HEK293 (cell line): Measurements from ENCODE around the gene RETREG3.

Source experiments
- PATZ1 ChIP-seq: fragments of 450-650 bp; formaldehyde crosslinking; IDR thresholded peaks from 2 replicates; pipeline ENCODE4 v1.5.1; 2016; ENCODE audit warnings: missing biosample characterization, missing genetic modification characterization
- PRDM10 ChIP-seq: fragments of 450-650 bp; formaldehyde crosslinking; IDR thresholded peaks from 2 replicates; pipeline ENCODE4 v1.5.1; 2016; ENCODE audit warnings: missing biosample characterization, missing genetic modification characterization
- SP2 ChIP-seq: fragments of 450-650 bp; formaldehyde crosslinking; IDR thresholded peaks from 2 replicates; pipeline ENCODE4 v1.5.1; 2016; ENCODE audit warnings: missing biosample characterization, missing genetic modification characterization
- SP3 ChIP-seq: fragments of 450-650 bp; formaldehyde crosslinking; IDR thresholded peaks from 2 replicates; pipeline ENCODE4 v1.5.1; 2016; ENCODE audit warnings: missing biosample characterization, missing genetic modification characterization
- TRIM28 ChIP-seq: IDR thresholded peaks from 2 replicates; pipeline ENCODE4 v1.6.1; 2011; ENCODE audit warnings: low read length, control low read depth, borderline replicate concordance
- WT1 ChIP-seq: fragments of 450-650 bp; formaldehyde crosslinking; IDR thresholded peaks from 2 replicates; pipeline ENCODE4 v1.5.1; 2016; ENCODE audit warnings: missing biosample characterization, missing genetic modification characterization
- ZBTB17 ChIP-seq: fragments of 450-650 bp; formaldehyde crosslinking; IDR thresholded peaks from 2 replicates; pipeline ENCODE4 v1.5.1; 2016; ENCODE audit warnings: missing biosample characterization, missing genetic modification characterization
- ZBTB8A ChIP-seq: fragments of 450-650 bp; formaldehyde crosslinking; IDR thresholded peaks from 2 replicates; pipeline ENCODE4 v1.5.1; 2016; ENCODE audit warnings: missing biosample characterization, missing genetic modification characterization
- ZNF114 ChIP-seq: fragments of 450-650 bp; formaldehyde crosslinking; IDR thresholded peaks from 2 replicates; pipeline ENCODE4 v1.5.0; 2017; ENCODE audit warnings: missing biosample characterization, missing genetic modification characterization
- ZNF121 ChIP-seq: fragments of 450-650 bp; formaldehyde crosslinking; IDR thresholded peaks from 2 replicates; pipeline ENCODE4 v1.5.1; 2016; ENCODE audit warnings: missing biosample characterization, missing genetic modification characterization
- ZNF24 ChIP-seq: fragments of 450-650 bp; formaldehyde crosslinking; IDR thresholded peaks from 2 replicates; pipeline ENCODE4 v1.5.1; 2016; ENCODE audit warnings: missing biosample characterization, missing genetic modification characterization
- ZNF280D ChIP-seq: fragments of 450-650 bp; formaldehyde crosslinking; IDR thresholded peaks from 2 replicates; pipeline ENCODE4 v1.5.1; 2016; ENCODE audit warnings: missing biosample characterization, missing genetic modification characterization
- ZNF362 ChIP-seq: fragments of 450-650 bp; formaldehyde crosslinking; IDR thresholded peaks from 2 replicates; pipeline ENCODE4 v1.5.1; 2016; ENCODE audit warnings: missing biosample characterization, missing genetic modification characterization
- ZNF366 ChIP-seq: fragments of 450-650 bp; formaldehyde crosslinking; conservative IDR thresholded peaks from 2 replicates; pipeline ENCODE4 v1.5.1; 2016; ENCODE audit warnings: missing biosample characterization, missing genetic modification characterization
- ZNF558 ChIP-seq: fragments of 450-650 bp; formaldehyde crosslinking; IDR thresholded peaks from 2 replicates; pipeline ENCODE4 v1.5.1; 2016; ENCODE audit warnings: missing biosample characterization, missing genetic modification characterization
- ZNF610 ChIP-seq: fragments of 450-650 bp; formaldehyde crosslinking; IDR thresholded peaks from 2 replicates; pipeline ENCODE4 v1.5.1; 2016; ENCODE audit warnings: missing biosample characterization, missing genetic modification characterization, borderline replicate concordance
- ZNF658 ChIP-seq: fragments of 450-650 bp; formaldehyde crosslinking; IDR thresholded peaks from 2 replicates; pipeline ENCODE4; 2016; ENCODE audit warnings: missing biosample characterization, missing genetic modification characterization
- TF ChIP-seq, protein P1 (sequence below): fragments of 450-650 bp; formaldehyde crosslinking; IDR thresholded peaks from 2 replicates; pipeline ENCODE4 v1.5.1; 2016; ENCODE audit warnings: missing biosample characterization, missing genetic modification characterization
- TF ChIP-seq, protein P2 (sequence below): fragments of 450-650 bp; formaldehyde crosslinking; conservative IDR thresholded peaks from 2 replicates; pipeline ENCODE4 v1.5.1; 2016; ENCODE audit warnings: low read depth, missing biosample characterization, missing genetic modification characterization
- TF ChIP-seq, protein P3 (sequence below): fragments of 450-650 bp; formaldehyde crosslinking; IDR thresholded peaks from 2 replicates; pipeline ENCODE4 v1.5.1; 2016; ENCODE audit warnings: missing biosample characterization, missing genetic modification characterization

RETREG3 gene

DNA sequence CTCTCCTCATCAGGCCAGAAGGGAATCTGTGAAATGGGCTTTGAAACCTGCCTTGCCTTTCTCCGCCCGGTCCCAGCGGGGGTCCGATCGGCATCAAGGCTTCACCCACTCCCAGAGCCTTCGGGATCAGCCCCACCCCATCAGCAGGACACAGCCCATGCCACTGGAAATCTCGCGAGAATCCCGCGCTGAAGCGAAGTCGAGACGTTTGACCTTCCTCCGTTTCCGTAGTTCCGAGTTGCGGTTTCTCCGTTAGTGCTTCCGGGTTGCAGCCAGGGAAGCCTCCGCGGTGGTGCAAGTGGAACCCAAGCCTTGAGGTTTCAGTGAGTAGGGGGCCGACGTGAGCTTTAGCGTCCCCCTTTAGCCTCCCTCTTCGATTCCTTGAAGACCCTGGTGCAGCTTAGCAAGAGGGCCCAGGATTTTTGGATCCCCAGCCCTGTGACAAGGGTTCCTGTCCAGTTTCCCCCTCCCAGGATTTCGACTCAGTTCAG, 47.2 kb downstream of the RETREG3 start, which contains the start of gene COASY (continued):
- TF ChIP-seq, protein P1, sequence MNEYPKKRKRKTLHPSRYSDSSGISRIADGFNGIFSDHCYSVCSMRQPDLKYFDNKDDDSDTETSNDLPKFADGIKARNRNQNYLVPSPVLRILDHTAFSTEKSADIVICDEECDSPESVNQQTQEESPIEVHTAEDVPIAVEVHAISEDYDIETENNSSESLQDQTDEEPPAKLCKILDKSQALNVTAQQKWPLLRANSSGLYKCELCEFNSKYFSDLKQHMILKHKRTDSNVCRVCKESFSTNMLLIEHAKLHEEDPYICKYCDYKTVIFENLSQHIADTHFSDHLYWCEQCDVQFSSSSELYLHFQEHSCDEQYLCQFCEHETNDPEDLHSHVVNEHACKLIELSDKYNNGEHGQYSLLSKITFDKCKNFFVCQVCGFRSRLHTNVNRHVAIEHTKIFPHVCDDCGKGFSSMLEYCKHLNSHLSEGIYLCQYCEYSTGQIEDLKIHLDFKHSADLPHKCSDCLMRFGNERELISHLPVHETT (tag by site-specific recombination), result peak; percentile 78
- TF ChIP-seq, protein P2, sequence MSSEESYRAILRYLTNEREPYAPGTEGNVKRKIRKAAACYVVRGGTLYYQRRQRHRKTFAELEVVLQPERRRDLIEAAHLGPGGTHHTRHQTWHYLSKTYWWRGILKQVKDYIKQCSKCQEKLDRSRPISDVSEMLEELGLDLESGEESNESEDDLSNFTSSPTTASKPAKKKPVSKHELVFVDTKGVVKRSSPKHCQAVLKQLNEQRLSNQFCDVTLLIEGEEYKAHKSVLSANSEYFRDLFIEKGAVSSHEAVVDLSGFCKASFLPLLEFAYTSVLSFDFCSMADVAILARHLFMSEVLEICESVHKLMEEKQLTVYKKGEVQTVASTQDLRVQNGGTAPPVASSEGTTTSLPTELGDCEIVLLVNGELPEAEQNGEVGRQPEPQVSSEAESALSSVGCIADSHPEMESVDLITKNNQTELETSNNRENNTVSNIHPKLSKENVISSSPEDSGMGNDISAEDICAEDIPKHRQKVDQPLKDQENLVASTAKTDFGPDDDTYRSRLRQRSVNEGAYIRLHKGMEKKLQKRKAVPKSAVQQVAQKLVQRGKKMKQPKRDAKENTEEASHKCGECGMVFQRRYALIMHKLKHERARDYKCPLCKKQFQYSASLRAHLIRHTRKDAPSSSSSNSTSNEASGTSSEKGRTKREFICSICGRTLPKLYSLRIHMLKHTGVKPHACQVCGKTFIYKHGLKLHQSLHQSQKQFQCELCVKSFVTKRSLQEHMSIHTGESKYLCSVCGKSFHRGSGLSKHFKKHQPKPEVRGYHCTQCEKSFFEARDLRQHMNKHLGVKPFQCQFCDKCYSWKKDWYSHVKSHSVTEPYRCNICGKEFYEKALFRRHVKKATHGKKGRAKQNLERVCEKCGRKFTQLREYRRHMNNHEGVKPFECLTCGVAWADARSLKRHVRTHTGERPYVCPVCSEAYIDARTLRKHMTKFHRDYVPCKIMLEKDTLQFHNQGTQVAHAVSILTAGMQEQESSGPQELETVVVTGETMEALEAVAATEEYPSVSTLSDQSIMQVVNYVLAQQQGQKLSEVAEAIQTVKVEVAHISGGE, result peak; percentile 93
- no peak for TF ChIP-seq ZNF362 (tag by site-specific recombination)
- peak; percentile 85 for TF ChIP-seq SP2 (tag by site-specific recombination)
- TF ChIP-seq ZNF280D, result no peak
- TF ChIP-seq SP3 (tag by site-specific recombination), result peak; percentile 85
- no peak for TF ChIP-seq ZNF114 (tag by site-specific recombination)
- TF ChIP-seq WT1 (tag by site-specific recombination), result peak; percentile 17; the same call in 1 of the 2 replicates
- peak; percentile 59; the same call in 1 of the 2 replicates for TF ChIP-seq ZNF558 (tag by site-specific recombination)
- TF ChIP-seq ZBTB17, result peak; percentile 95
- peak; percentile 79 for TF ChIP-seq ZBTB8A
- TF ChIP-seq ZNF658, result no peak
- TF ChIP-seq PRDM10 (tag by site-specific recombination), result peak; percentile 62
- no peak for TF ChIP-seq ZNF366
- TF ChIP-seq ZNF610 (tag by site-specific recombination), result peak; percentile 39; the same call in 1 of the 2 replicates
- TF ChIP-seq, protein P3, sequence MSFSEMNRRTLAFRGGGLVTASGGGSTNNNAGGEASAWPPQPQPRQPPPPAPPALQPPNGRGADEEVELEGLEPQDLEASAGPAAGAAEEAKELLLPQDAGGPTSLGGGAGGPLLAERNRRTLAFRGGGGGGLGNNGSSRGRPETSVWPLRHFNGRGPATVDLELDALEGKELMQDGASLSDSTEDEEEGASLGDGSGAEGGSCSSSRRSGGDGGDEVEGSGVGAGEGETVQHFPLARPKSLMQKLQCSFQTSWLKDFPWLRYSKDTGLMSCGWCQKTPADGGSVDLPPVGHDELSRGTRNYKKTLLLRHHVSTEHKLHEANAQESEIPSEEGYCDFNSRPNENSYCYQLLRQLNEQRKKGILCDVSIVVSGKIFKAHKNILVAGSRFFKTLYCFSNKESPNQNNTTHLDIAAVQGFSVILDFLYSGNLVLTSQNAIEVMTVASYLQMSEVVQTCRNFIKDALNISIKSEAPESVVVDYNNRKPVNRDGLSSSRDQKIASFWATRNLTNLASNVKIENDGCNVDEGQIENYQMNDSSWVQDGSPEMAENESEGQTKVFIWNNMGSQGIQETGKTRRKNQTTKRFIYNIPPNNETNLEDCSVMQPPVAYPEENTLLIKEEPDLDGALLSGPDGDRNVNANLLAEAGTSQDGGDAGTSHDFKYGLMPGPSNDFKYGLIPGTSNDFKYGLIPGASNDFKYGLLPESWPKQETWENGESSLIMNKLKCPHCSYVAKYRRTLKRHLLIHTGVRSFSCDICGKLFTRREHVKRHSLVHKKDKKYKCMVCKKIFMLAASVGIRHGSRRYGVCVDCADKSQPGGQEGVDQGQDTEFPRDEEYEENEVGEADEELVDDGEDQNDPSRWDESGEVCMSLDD, result no peak
- 0 out of 2 replicates have a peak, but pooled peaks have one; percentile 74 for TF ChIP-seq TRIM28
- TF ChIP-seq ZNF24 (tag by site-specific recombination), result peak; percentile 16; the same call in 1 of the 2 replicates
- TF ChIP-seq ZNF121, result peak; percentile 49; the same call in 1 of the 2 replicates
- TF ChIP-seq PATZ1 (tag by site-specific recombination), result peak; percentile 48; the same call in 1 of the 2 replicates
